PC-3 (cell line): ENCODE data around the gene COLEC12. TPM values are rescaled to one million over a fixed set of nuclear protein-coding genes. Genes with fewer than 3 reads are reported as not detected.

Source experiments
- ATAC-seq: fragments of 200-7000 bp; cut with Tn5 transposase; 2 replicates; pipeline ENCODE4 v1.9.1; 2020; ENCODE audit warnings: mild to moderate bottlenecking, moderate library complexity
- BruUV-seq: library from RNA; stranded (reverse); fragments of 400-500 nt; replicated peaks from 2 replicates; lab custom pipeline; 2021; lab: Mats Ljungman, UMichigan
- CTCF ChIA-PET: fragments of 300-600 bp; sonication (Branson Sonifier 250); formaldehyde crosslinking; loops from one replicate; lab custom pipeline; 2022; ENCODE audit warnings: antibody characterized with exemption; lab: Charles Lee
- POLR2A ChIA-PET: fragments of 300-600 bp; sonication (Branson Sonifier 250); formaldehyde crosslinking; loops from one replicate; lab custom pipeline; 2022; ENCODE audit warnings: antibody characterized with exemption; ENCODE audit not compliant: unreplicated experiment; lab: Charles Lee
- DNase-seq: peaks from one replicate; pipeline ENCODE4 v3.0.0-alpha.2; 2015
- H2AFZ ChIP-seq: fragments of 300-600 bp; sonication (generic); 2 replicates; pipeline ENCODE4 v1.6.0; 2016; ENCODE audit warnings: antibody characterized with exemption, low read length
- H3F3A ChIP-seq: fragments of 300-600 bp; sonication (generic); one replicate; pipeline ENCODE4 v1.6.0; 2017; ENCODE audit warnings: antibody characterized with exemption, low read length, control low read depth, mild to moderate bottlenecking; ENCODE audit not compliant: unreplicated experiment
- H3K27ac ChIP-seq: fragments of 300-600 bp; sonication (generic); 2 replicates; pipeline ENCODE4 v1.5.1; 2016; ENCODE audit warnings: mild to moderate bottlenecking, low read length
- H3K27me3 ChIP-seq: fragments of 300-600 bp; sonication (generic); 2 replicates; pipeline ENCODE4 v1.6.1; 2016; ENCODE audit warnings: low read length, mixed read lengths
- H3K36me3 ChIP-seq: fragments of 300-600 bp; sonication (generic); 2 replicates; pipeline ENCODE4 v1.6.1; 2016; ENCODE audit warnings: low read depth, mixed run types, low read length, mixed read lengths
- H3K4me1 ChIP-seq: fragments of 300-600 bp; sonication (generic); 2 replicates; pipeline ENCODE4 v1.5.1; 2016; ENCODE audit warnings: low read length; ENCODE audit not compliant: insufficient read depth
- H3K4me2 ChIP-seq: fragments of 300-600 bp; sonication (generic); 2 replicates; pipeline ENCODE4 v1.6.0; 2016; ENCODE audit warnings: low read length
- H3K4me3 ChIP-seq: fragments of 300-600 bp; sonication (generic); 2 replicates; pipeline ENCODE4 v1.5.1; 2016; ENCODE audit warnings: mild to moderate bottlenecking, low read length, mixed read lengths
- H3K79me2 ChIP-seq: fragments of 300-600 bp; sonication (generic); 2 replicates; pipeline ENCODE4 v1.6.1; 2017; ENCODE audit warnings: low read length, mixed read lengths
- H3K9ac ChIP-seq: fragments of 300-600 bp; sonication (generic); 2 replicates; pipeline ENCODE4 v1.6.0; 2016; ENCODE audit warnings: mild to moderate bottlenecking, low read length
- H3K9me2 ChIP-seq: fragments of 300-600 bp; sonication (generic); replicated peaks from 2 replicates; pipeline ENCODE4 v1.6.1; 2016; ENCODE audit warnings: mixed run types, low read length, mixed read lengths
- H3K9me3 ChIP-seq: fragments of 300-600 bp; sonication (generic); 2 replicates; pipeline ENCODE4 v1.6.1; 2016; ENCODE audit warnings: low read length, mixed read lengths
- H4K20me1 ChIP-seq: fragments of 300-600 bp; sonication (generic); 2 replicates; pipeline ENCODE4 v1.6.1; 2016; ENCODE audit warnings: low read length, mixed read lengths
- CTCF ChIP-seq: fragments of 300-600 bp; sonication (generic); conservative IDR thresholded peaks from 2 replicates; pipeline ENCODE4 v1.5.1; 2017; ENCODE audit warnings: antibody characterized with exemption, low read depth, mild to moderate bottlenecking, low read length
- EZH2 ChIP-seq: fragments of 300-600 bp; sonication (generic); IDR thresholded peaks from one replicate; pipeline ENCODE4 v1.6.1; 2017; ENCODE audit warnings: antibody characterized with exemption, mild to moderate bottlenecking, low read length; ENCODE audit not compliant: unreplicated experiment
- EZH2phosphoT487 ChIP-seq: fragments of 300-600 bp; sonication (generic); IDR thresholded peaks from 2 replicates; pipeline ENCODE4 v1.6.1; 2018; ENCODE audit warnings: mild to moderate bottlenecking, antibody characterized with exemption, low read length, borderline replicate concordance
- intact Hi-C: fragments of 100-400 bp; cut with micrococcal nuclease; formaldehyde crosslinking; loops from 2 replicates; pipeline ENCODE4 v1.9.0; 2023
- total RNA-seq: library from RNA; depleted of rRNA; stranded (reverse); fragments of >200 nt; gene quantifications from 2 replicates; pipeline ENCODE4 v1.2.3, GENCODE V29; 2014

COLEC12 gene
- total RNA-seq, 1 experiment from 2014 or later, result 0.04 TPM

DNA sequence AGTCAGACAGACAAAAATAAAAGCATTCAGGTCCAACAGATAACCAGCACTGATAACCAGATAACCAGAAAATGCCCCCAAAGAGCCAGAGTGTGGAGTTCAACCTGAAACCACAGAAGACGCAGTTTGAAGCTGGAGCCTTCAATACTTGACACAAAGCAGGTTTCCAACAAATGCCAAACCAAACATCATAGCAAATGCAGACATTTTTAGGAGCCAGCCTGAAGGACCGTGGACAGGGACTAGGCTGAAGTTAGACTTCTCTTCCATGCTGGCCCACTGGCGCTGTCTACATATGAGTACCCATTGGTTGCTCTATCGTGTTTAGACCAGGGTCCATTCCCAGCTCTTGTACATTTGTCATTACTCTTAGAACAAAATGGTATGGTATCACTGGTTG, 9.9 kb downstream of the COLEC12 start:
- Histone ChIP-seq H4K20me1 (no peaks in the 10 kb centered on the region), H3K9me2 (no peaks in the 10 kb centered on the region), H3F3A (no peaks in the 10 kb centered on the region), H3K9me3 (no peaks in the 10 kb centered on the region), H3K4me2 (no peak overlapping the region), H3K4me3 (no peak overlapping the region), H3K27me3 (peaks cover 11% of the 10 kb centered on the region; the same call in 1 of the 2 replicates), H3K79me2 (no peaks in the 10 kb centered on the region), H3K27ac (no peak overlapping the region), H2AFZ (no peak overlapping the region), H3K4me1 (peaks cover 23% of the 10 kb centered on the region), H3K36me3 (no peaks in the 10 kb centered on the region), H3K9ac (no peak overlapping the region)
- BruUV-seq, result no TSS peak
- ChIA-PET CTCF (no interaction called here), POLR2A (no interaction called here)
- TF ChIP-seq EZH2, result no peak
- no peak for TF ChIP-seq CTCF
- no peak for TF ChIP-seq EZH2phosphoT487
- intact Hi-C loops, result no loop called here
- ATAC-seq, result no peak
- DNase-seq, result no peak

DNA sequence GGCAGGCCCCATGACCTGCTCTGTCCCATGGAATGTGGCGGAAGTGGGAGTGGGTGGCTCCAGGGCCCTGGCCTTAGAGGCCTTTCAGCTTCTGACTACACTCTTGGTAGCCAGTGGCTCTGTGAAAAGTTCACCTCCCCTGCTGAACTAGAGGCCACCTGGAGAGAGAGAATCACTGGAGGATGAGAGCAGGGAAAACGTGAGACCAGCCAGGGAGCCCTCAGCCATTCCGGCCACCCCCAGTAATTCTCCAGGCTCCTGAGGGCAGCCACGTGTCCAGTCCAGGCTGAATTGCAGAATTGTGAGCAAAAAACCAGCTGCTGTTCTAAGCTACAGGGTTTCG, 10.5 kb downstream of the COLEC12 start:
- no peaks in the 10 kb centered on the region for H3K9me3 ChIP-seq
- H4K20me1 ChIP-seq, result no peaks in the 10 kb centered on the region
- intact Hi-C loops, result no loop called here
- ChIA-PET CTCF (no interaction called here), POLR2A (no interaction called here)
- no peaks in the 10 kb centered on the region for H3K79me2 ChIP-seq
- H2AFZ ChIP-seq, result no peak overlapping the region
- peaks cover 5% of the 10 kb centered on the region; the same call in 1 of the 2 replicates for H3K27me3 ChIP-seq
- peak overlapping the region; percentile 62 for H3K4me2 ChIP-seq
- no peaks in the 10 kb centered on the region for H3K36me3 ChIP-seq
- no peaks in the 10 kb centered on the region for H3K9me2 ChIP-seq
- no peak overlapping the region for H3K27ac ChIP-seq
- no peak overlapping the region for H3K4me3 ChIP-seq
- ATAC-seq (no peak), DNase-seq (no peak)
- H3F3A ChIP-seq, result no peaks in the 10 kb centered on the region
- no peak overlapping the region for H3K9ac ChIP-seq
- H3K4me1 ChIP-seq, result peaks cover 23% of the 10 kb centered on the region
- BruUV-seq, result no TSS peak
- TF ChIP-seq CTCF (no peak), EZH2phosphoT487 (no peak), EZH2 (no peak)

GRCh38 chr18:489244-490023, 11.1 kb downstream of the COLEC12 start:
- BruUV-seq, result no TSS peak
- no peaks in the 10 kb centered on the region for H3K79me2 ChIP-seq
- POLR2A ChIA-PET, result no interaction called here
- no peaks in the 10 kb centered on the region for H3K36me3 ChIP-seq
- CTCF ChIA-PET, result no interaction called here
- ATAC-seq (peak; percentile 81), DNase-seq (peak; percentile 83)
- H3K27ac ChIP-seq, result 0 out of 2 replicates have a peak overlapping the region, but pooled peaks have one; percentile 20
- intact Hi-C loops, result no loop called here
- H3K9me3 ChIP-seq, result no peaks in the 10 kb centered on the region
- no peak for TF ChIP-seq EZH2phosphoT487
- no peak for TF ChIP-seq EZH2
- no peak for TF ChIP-seq CTCF
- no peak overlapping the region for H3K9ac ChIP-seq
- H2AFZ ChIP-seq, result no peak overlapping the region
- H3F3A ChIP-seq, result no peaks in the 10 kb centered on the region
- H3K4me2 ChIP-seq, result peak overlapping the region; percentile 62
- H4K20me1 ChIP-seq, result no peaks in the 10 kb centered on the region
- peaks cover 23% of the 10 kb centered on the region for H3K4me1 ChIP-seq
- no peaks in the 10 kb centered on the region for H3K9me2 ChIP-seq
- H3K27me3 ChIP-seq, result no peaks in the 10 kb centered on the region
- H3K4me3 ChIP-seq, result peak overlapping the region; percentile 6; the same call in 1 of the 2 replicates
